Posterior cingulate gyrus (tissue), 11 donors: ENCODE results near the gene ST3GAL3.

Source experiments
- DNase-seq, 10 donors: peaks; one replicate each; pipeline versions ENCODE4 v3.0.0 to v3.0.0-alpha.2; 2020 to 2021; ENCODE audit warnings: mixed read lengths in 3 of 10
- intact Hi-C: fragments of 100-400 bp; cut with DNase I; formaldehyde crosslinking; loops from one replicate; pipeline ENCODE4 v1.15.1; 2023

Gene ST3GAL3

GRCh38 chr1:43947061-43947873 lies 239.9 kb downstream of the ST3GAL3 start:
- DNase-seq: peak in 1 of 10 donors; percentile 87
- intact Hi-C loops: loop anchor here (2.0 to 10.0 kb wide), 2 partner anchors 28 to 88 kb away; partner anchors contain the start of genes ATP6V0B and SLC6A9

- peak in 1 of 10 donors; percentile 86 for DNase-seq
- intact Hi-C loops: loop anchor here (2.0 to 10.0 kb wide), 2 partner anchors 27 to 87 kb away; partner anchors contain the start of genes ATP6V0B and SLC6A9
Measured at GRCh38 chr1:43947874-43948437, 240.6 kb downstream of the ST3GAL3 start.

- intact Hi-C loops: loop anchor here (10.0 kb wide), 1 partner anchor 85 kb away; the partner anchor contains the start of gene SLC6A9
- DNase-seq: no peak
Measured at GRCh38 chr1:43949678-43950077, 242.3 kb downstream of the ST3GAL3 start.

GRCh38 chr1:43951021-43951985 lies 244.0 kb downstream of the ST3GAL3 start:
- intact Hi-C loops: no loop called here

GRCh38 chr1:43952731-43953346 lies 245.5 kb downstream of the ST3GAL3 start:
- intact Hi-C loops: no loop called here
- DNase-seq: peak in 7 of 10 donors; percentile 50 to 95 (median 73)

More at GRCh38 chr1:43951021-43951985, 244.0 kb downstream of the ST3GAL3 start:
- no peak for DNase-seq

GRCh38 chr1:43953361-43953760 lies 246.0 kb downstream of the ST3GAL3 start:
- intact Hi-C loops: no loop called here
- peak in 2 of 10 donors; percentile 53 to 60 for DNase-seq

GRCh38 chr1:43954036-43954435 lies 246.7 kb downstream of the ST3GAL3 start:
- intact Hi-C loops: no loop called here
- DNase-seq: peak; percentile 66 to 98 (median 84)

- peak in 2 of 10 donors; percentile 35 to 53 for DNase-seq
- intact Hi-C loops: no loop called here
Measured at GRCh38 chr1:43956234-43956633, 248.9 kb downstream of the ST3GAL3 start.

GRCh38 chr1:43957407-43958040 lies 250.2 kb downstream of the ST3GAL3 start:
- peak in 2 of 10 donors; percentile 52 to 55 for DNase-seq
- intact Hi-C loops: no loop called here

GRCh38 chr1:43958351-43959255 lies 251.3 kb downstream of the ST3GAL3 start:
- intact Hi-C loops: no loop called here
- DNase-seq: peak in 2 of 10 donors; percentile 9 to 37

- intact Hi-C loops: no loop called here
- DNase-seq: peak in 2 of 10 donors; percentile 55 to 62
Measured at GRCh38 chr1:43960798-43961197, 253.5 kb downstream of the ST3GAL3 start.

- DNase-seq: peak in 1 of 10 donors; percentile 23
- intact Hi-C loops: no loop called here
Measured at GRCh38 chr1:43961692-43962091, 254.4 kb downstream of the ST3GAL3 start.

GRCh38 chr1:43962324-43962723 lies 255.0 kb downstream of the ST3GAL3 start:
- intact Hi-C loops: no loop called here
- peak in 2 of 10 donors; percentile 12 to 54 for DNase-seq

- intact Hi-C loops: no loop called here
- DNase-seq: no peak
Measured at GRCh38 chr1:43963006-43963405, 255.7 kb downstream of the ST3GAL3 start.

GRCh38 chr1:43963890-43964289 lies 256.6 kb downstream of the ST3GAL3 start:
- DNase-seq: peak in 1 of 10 donors; percentile 33
- intact Hi-C loops: no loop called here

- DNase-seq: no peak
- intact Hi-C loops: no loop called here
Measured at GRCh38 chr1:43965316-43965715, 258.0 kb downstream of the ST3GAL3 start.

- DNase-seq: peak in 1 of 10 donors; percentile 24
- intact Hi-C loops: no loop called here
Measured at GRCh38 chr1:43968348-43968948, 261.1 kb downstream of the ST3GAL3 start.

- DNase-seq: peak in 1 of 10 donors; percentile 66
- intact Hi-C loops: no loop called here
Measured at GRCh38 chr1:43969416-43969745, 262.0 kb downstream of the ST3GAL3 start.
